H1 (cell line): Measurements from ENCODE around the gene AURKAIP1. TPM values are rescaled to one million over a fixed set of nuclear protein-coding genes. Genes with fewer than 3 reads are reported as not detected.

Experiments
- ASH2L ChIP-seq: fragments of 200-600, 300-600 bp; sonication (generic); IDR thresholded peaks from one replicate; pipeline ENCODE4 v1.7.1; 2017; ENCODE audit warnings: low read length
- EGR1 ChIP-seq: IDR thresholded peaks from 2 replicates; pipeline ENCODE4 v1.6.1; 2011; ENCODE audit warnings: low read depth, low read length, borderline replicate concordance
- SP1 ChIP-seq: IDR thresholded peaks from 2 replicates; pipeline ENCODE4 v1.6.1; 2011; ENCODE audit warnings: low read depth, low read length
- TEAD4 ChIP-seq: IDR thresholded peaks from 2 replicates; pipeline ENCODE4 v1.6.1; 2012; ENCODE audit warnings: low read depth, low read length, inconsistent platforms, mixed read lengths
- polyA plus RNA-seq, 7 experiments: library from polyadenylated mRNA; depleted of rRNA in 3 of 7; stranded (reverse) in 5 of 7; unstranded in 2 of 7; fragments of >200 nt in 5 of 7; fragments of 200-250 nt in 2 of 7; gene quantifications; 1 replicate in 5 of 7; 2 replicates in 1 of 7; 4 replicates in 1 of 7; pipeline versions ENCODE4 v1.2.1 to v1.2.3, GENCODE V29; 2011 to 2013; ENCODE audit warnings: missing spikeins in 2 of 7, mixed read lengths in 2 of 7
- total RNA-seq: library from RNA; stranded (reverse); fragmentation: NEBNext Ultra II Directional; extraction: Animal tissue kit (Norgen Biotek cat#: 25700); gene quantifications from 2 replicates; pipeline ENCODE4 v1.2.1, GENCODE V29; 2021

Gene AURKAIP1
- total and polyA plus RNA-seq, 2 of the 8 experiments (the other 6 are each of a cell fraction or from before 2014, with no cell fraction given): 87.8 to 194 TPM

DNA sequence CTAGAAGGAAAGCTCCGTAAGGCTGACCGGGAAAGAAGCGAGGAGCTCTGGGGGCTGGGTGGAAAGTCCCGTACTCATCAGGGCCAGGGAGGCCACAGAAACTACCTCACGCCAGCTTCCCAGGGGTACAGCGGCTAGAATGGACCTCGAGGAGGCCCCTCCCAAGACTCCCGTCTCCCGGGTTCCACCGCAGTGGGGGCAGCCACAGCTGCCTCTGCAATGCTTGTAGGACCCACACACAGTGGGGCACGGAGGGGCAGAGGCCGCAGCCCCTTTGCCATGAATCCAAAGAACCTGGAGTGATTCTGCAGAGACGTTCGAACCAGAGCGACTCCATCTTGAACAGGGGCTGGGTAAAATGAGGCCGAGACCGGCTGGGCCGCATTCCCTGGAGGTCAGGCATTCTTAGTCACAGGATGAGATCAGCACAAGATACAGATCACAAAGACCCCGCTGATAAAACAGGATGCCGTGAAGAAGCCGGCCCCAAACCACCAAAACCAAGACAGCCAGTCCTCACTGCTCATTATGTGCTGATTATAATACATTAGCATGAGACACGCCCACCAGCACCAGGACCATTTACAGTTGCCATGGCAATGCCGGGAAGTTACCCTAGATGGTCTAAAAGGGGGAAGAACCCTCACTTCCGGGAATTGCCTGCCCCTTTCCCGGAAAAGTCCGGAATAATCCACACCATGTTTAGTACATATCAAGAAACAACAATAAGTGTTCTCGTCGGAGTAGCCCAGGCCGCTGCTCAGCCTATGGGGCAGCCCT is 47.6 kb upstream of the AURKAIP1 start (continued):
- no peak for TF ChIP-seq EGR1
- peak; percentile 86 for TF ChIP-seq TEAD4
- TF ChIP-seq ASH2L: peak; percentile 28
- TF ChIP-seq SP1: peak; percentile 53; the same call in 1 of the 2 replicates
